Heart left ventricle (tissue), 16 donors: ENCODE results near the gene TCERG1. TPM values are rescaled to one million over a fixed set of nuclear protein-coding genes. Genes with fewer than 3 reads are reported as not detected.

Experiments
- ATAC-seq, 4 donors: fragments of 200-7000 bp; cut with Tn5 transposase; one replicate each; pipeline ENCODE4 v1.9.1; 2020 to 2022; ENCODE audit warnings: moderate library complexity in 4 of 4, mild to moderate bottlenecking in 3 of 4, moderate number of reproducible peaks in 1 of 4
- DNase-seq, 5 donors: peaks; one replicate each; pipeline ENCODE4 v3.0.0-alpha.2; 2020
- H3K27ac ChIP-seq, 12 donors: fragments of 200-600 bp; sonication (generic) in 4 of 12; one replicate each; pipeline versions ENCODE4 v1.5.0 to v1.8.0; 2016 to 2022; ENCODE audit warnings: mild to moderate bottlenecking in 2 of 12
- H3K27me3 ChIP-seq, 9 donors: fragments of 200-600 bp; sonication (generic) in 2 of 9; one replicate each; pipeline versions ENCODE4 v1.5.1 to v1.8.0; 2016 to 2022; ENCODE audit warnings: mild to moderate bottlenecking in 3 of 9
- H3K36me3 ChIP-seq, 9 donors: fragments of 200-600 bp; sonication (generic) in 2 of 9; one replicate each; pipeline versions ENCODE4 v1.5.0 to v1.8.0; 2018 to 2022; ENCODE audit warnings: mild to moderate bottlenecking in 2 of 9
- H3K4me1 ChIP-seq, 12 donors: fragments of 200-600 bp; sonication (generic) in 4 of 12; one replicate each; pipeline versions ENCODE4 v1.5.0 to v1.8.0; 2016 to 2022; ENCODE audit warnings: mild to moderate bottlenecking in 3 of 12
- H3K4me3 ChIP-seq, 12 donors: fragments of 200-600 bp; sonication (generic) in 4 of 12; one replicate each; pipeline versions ENCODE4 v1.5.0 to v1.8.0; 2017 to 2022; ENCODE audit warnings: mild to moderate bottlenecking in 9 of 12, moderate library complexity in 4 of 12
- H3K9me3 ChIP-seq, 12 donors: fragments of 200-600 bp; sonication (generic) in 4 of 12; one replicate each; pipeline versions ENCODE4 v1.5.0 to v1.8.0; 2016 to 2022; ENCODE audit warnings: mild to moderate bottlenecking in 1 of 12
- CTCF ChIP-seq, 12 donors: fragments of 200-600 bp; sonication (generic) in 4 of 12; IDR thresholded peaks; one replicate each; pipeline versions ENCODE4 v1.5.0 to v1.8.0; 2018 to 2022; ENCODE audit warnings: antibody characterized with exemption in 12 of 12, mild to moderate bottlenecking in 5 of 12
- POLR2A ChIP-seq, 2 donors: fragments of 450-650 bp; IDR thresholded peaks; one replicate each; pipeline ENCODE4 v1.6.1; 2017; ENCODE audit warnings: antibody characterized with exemption in 2 of 2, mild to moderate bottlenecking in 2 of 2, moderate library complexity in 2 of 2
- WGBS, 4 donors: extraction: QIAGEN DNeasy Blood & Tissue Kit in 2 of 4; methylation state at CpG; one replicate each; pipeline versions ENCODE4 v1.1.5 to v1.1.7; 2013 to 2018; 5-methylcytosine and 5-hydroxymethylcytosine counted together
- intact Hi-C, 10 donors: fragments of 100-400 bp; cut with DNase I; formaldehyde crosslinking; loops; one replicate each; pipeline versions ENCODE4 v1.11.1 to v1.14.2; 2022
- polyA plus RNA-seq, 2 donors: library from polyadenylated mRNA; stranded (reverse); fragments of 200-250 nt; gene quantifications; one replicate each; pipeline ENCODE4 v1.2.3, GENCODE V29; 2013
- total RNA-seq, 9 donors: library from RNA; depleted of rRNA in 2 of 9; stranded (reverse); fragments of >200 nt in 2 of 9; fragmentation: NEBNext Ultra II Directional in 3 of 9; extraction: Animal tissue kit (Norgen Biotek cat#: 25700) in 3 of 9; gene quantifications; one replicate each; pipeline versions ENCODE4 v1.1.0 to v1.2.4, GENCODE V29; 2016 to 2023
- donor health status: ischemic (EF 13 %, LVEDD 7.1; RV severe dilation, severe dysfunction).
- donor health status: healthy with polysubstance abuse.
- donor health status: DM: no; HTN: yes; CAD: no.
- donor health status: DM: no; HTN: no; CAD: no.
- donor health status: ischemic (EF 25% LVEDD 6.9; RV normal size, moderate dysfunction).
- donor health status: ischemic (EF 25% LVEDD 5.7; RV mildly dilated, moderate dysfunction).
- donor health status: healthy.
- donor health status: DM: yes; HTN: yes; CAD: no.
- donor health status: ischemic (EF 35%, LVEDD 5.7; RV mildly dilated, moderate dysfunction).
- donor health status: nonischemic (EF 11% LVEDD 7.7; RV severe dilation, severe dysfunction).
- donor health status: DM: yes; HTN: yes; CAD: no.
- donor health status: PGD.
- donor health status: ischemic (EF 29% LVEDD 5.4; RV normal size, mild dysfunction).
- donor health status: nonischemic (EF 23%, LVEDD 6.1; RV moderate dilation, normal function).

TCERG1 gene
- total and polyA plus RNA-seq, 11 donors, result 13.8 to 28.7 (median 21.6) TPM

DNA sequence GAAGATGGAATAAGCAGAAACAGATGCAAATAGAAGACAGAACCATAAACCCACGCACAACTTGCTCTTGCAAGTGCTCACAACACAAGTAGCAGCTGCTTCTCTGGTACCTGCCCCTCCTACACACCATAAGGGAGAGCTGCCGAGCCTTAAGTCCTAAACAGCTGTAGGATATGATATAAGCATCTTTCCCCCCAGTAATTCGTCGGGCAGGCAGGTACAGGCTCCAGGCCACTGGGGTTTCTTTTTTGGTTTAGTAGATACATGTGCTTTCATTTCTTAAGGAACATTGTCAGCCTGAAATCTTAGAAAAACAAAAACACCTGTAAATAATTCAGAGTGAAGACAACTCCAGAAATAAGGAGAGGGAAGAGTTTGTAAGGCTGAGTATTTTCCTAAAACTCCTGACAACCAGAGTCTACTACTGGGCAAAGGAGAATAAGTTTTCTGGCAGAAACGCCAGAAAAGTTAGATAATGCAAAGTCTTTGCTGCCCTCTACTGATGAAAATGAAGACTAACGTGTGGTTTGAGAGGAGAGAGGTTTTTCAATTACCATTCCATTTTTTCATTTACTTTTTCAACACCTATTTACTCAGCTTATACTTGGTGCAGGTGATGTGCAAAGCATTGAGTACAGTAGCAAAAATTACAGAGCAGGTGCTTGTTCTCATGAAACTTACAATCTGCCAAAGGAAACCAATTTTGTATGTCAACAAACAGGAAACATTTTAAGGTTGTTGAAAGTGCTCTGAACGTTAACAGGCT is 20.1 kb upstream of the TCERG1 start:
- intact Hi-C loops, result loop anchor here in 9 of 10 donors (1.0 to 10.0 kb wide), 7 partner anchors 134 to 252 kb away; partner anchors contain the start of gene LARS1 (in 2 of the 9)
- TF ChIP-seq CTCF (IDR thresholded peaks at IDR 0.05) (peak; percentile 41 to 75 (median 66)), POLR2A (IDR thresholded peaks at IDR 0.05) (no peak)
- no peak overlapping the region for H3K27ac ChIP-seq
- no peaks in the 10 kb centered on the region for H3K36me3 ChIP-seq
- no peaks in the 10 kb centered on the region for H3K4me1 ChIP-seq
- no peak for DNase-seq
- no peak overlapping the region for H3K4me3 ChIP-seq
- peak in 3 of 4 donors; percentile 45 to 71 (median 68) for ATAC-seq
- H3K27me3 ChIP-seq, result peaks cover 0 to 9% (median 0%) of the 10 kb centered on the region in 9 donors
- H3K9me3 ChIP-seq, result no peaks in the 10 kb centered on the region
- WGBS, 4 donors, result 28 to 33% (median 31%) methylated on average over 7 of the region's 7 CpGs

DNA sequence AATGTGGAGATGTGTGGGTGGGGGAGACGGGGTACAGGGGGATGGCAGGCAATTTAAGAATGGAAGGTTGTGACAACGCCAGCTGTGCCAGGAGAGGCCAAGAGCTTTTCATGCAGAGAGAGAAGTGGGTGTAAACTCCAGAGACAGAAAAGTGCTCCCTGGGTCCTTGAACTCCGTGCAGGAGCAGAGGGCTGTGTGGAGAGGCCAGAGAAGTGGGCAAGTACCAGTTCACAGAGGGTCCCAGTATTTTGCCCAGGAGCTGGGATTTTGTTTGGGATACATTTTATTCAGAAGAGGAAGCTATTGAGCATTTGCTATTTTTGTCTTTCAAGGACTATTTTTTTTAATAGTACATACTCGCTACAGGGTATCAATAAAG is 19.5 kb upstream of the TCERG1 start:
- Histone ChIP-seq H3K4me3 (no peak overlapping the region), H3K9me3 (no peaks in the 10 kb centered on the region), H3K27ac (no peak overlapping the region), H3K36me3 (no peaks in the 10 kb centered on the region), H3K4me1 (no peaks in the 10 kb centered on the region), H3K27me3 (peaks cover 0 to 9% (median 0%) of the 10 kb centered on the region in 9 donors)
- 38 to 47% (median 44%) methylated on average over 4 of the region's 4 CpGs for WGBS, 4 donors
- DNase-seq (no peak), ATAC-seq (no peak)
- TF ChIP-seq POLR2A (IDR thresholded peaks at IDR 0.05) (no peak), CTCF (IDR thresholded peaks at IDR 0.05) (no peak)
- intact Hi-C loops, result loop anchor here in 9 of 10 donors (1.0 to 10.0 kb wide), 7 partner anchors 135 to 253 kb away; partner anchors contain the start of gene LARS1 (in 2 of the 9)

DNA sequence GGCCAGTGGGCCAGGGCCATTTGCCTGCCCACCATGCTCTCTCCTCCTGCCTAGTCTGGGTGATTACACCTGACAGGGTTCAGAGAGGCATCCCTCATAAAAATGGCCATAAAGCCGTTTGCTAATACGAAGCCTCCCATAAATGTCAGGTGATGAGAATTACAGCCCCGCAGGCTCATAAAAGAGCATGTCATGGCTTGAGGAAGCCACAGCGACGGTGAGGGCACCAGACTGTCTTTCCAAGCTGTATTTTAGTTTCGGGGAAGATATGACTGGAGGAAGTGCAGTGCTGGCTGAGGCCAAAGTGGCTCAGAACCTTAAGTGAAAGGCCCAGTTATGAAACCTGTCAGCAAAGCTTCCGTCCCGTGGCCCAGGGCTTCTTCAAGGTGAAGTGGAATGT is 18.5 kb upstream of the TCERG1 start:
- intact Hi-C loops, result loop anchor here in 5 of 10 donors (2.0 to 10.0 kb wide), 5 partner anchors 136 to 254 kb away; partner anchors contain the start of gene LARS1 (in 2 of the 5)
- Histone ChIP-seq H3K27ac (no peak overlapping the region), H3K4me1 (no peaks in the 10 kb centered on the region), H3K4me3 (no peak overlapping the region), H3K36me3 (no peaks in the 10 kb centered on the region), H3K27me3 (peaks cover 0 to 9% (median 0%) of the 10 kb centered on the region in 9 donors), H3K9me3 (no peaks in the 10 kb centered on the region)
- DNase-seq (no peak), ATAC-seq (no peak)
- TF ChIP-seq POLR2A (IDR thresholded peaks at IDR 0.05) (no peak), CTCF (IDR thresholded peaks at IDR 0.05) (no peak)
- 53 to 75% (median 63%) methylated on average over 8 of the region's 8 CpGs for WGBS, 4 donors

DNA sequence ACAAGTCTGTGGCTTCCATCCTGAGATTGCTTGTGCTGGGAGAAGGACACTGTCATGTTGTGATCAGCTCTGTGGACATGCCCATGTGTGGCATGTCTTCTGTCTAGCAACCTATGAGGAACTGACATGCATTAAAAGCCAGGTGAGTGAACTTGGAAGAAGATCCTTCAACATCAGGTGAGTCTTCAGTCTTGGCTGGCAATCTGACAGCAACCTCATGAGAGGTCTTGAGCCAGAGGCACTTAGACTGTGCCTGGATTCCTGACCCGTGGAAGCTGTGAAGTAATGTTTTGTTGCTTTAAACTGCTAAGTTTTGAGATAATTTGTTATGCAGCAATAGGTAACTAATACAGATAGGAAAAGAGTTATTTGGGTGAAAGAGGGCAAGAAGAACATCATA is 6.8 kb upstream of the TCERG1 start:
- TF ChIP-seq CTCF (IDR thresholded peaks at IDR 0.05) (no peak), POLR2A (IDR thresholded peaks at IDR 0.05) (no peak)
- no peaks in the 10 kb centered on the region for H3K9me3 ChIP-seq
- H3K27ac ChIP-seq, result no peak overlapping the region
- DNase-seq (no peak), ATAC-seq (no peak)
- 59 to 78% (median 72%) methylated on average over 1 of the region's 1 CpG for WGBS, 4 donors
- intact Hi-C loops, result no loop called here
- H3K27me3 ChIP-seq, result peaks cover 0 to 18% (median under 1%) of the 10 kb centered on the region in 9 donors
- H3K4me1 ChIP-seq, result no peaks in the 10 kb centered on the region
- H3K36me3 ChIP-seq, result no peaks in the 10 kb centered on the region
- no peak overlapping the region for H3K4me3 ChIP-seq
